RWPE1 (cell line): ENCODE measurements around the gene TUFT1.
"Not testable (repeated sequence)": the region's sequence is repeated elsewhere in the genome, so short reads cannot be mapped to it uniquely, and the experiment has no call there.

Experiments
- CTCF ChIA-PET: fragments of 350-600 bp; sonication (Branson Sonifier 250); formaldehyde crosslinking; extraction: SDS; loops from one replicate; lab custom pipeline; 2021; lab: Yijun Ruan, JAX
- POLR2A ChIA-PET: fragments of 400-600 bp; formaldehyde crosslinking; extraction: SDS; loops from one replicate; lab custom pipeline; 2020; ENCODE audit warnings: antibody characterized with exemption; ENCODE audit not compliant: low non-redundant PET; lab: Yijun Ruan, JAX
- DNase-seq: peaks from one replicate; pipeline ENCODE4 v3.0.0; 2012; ENCODE audit warnings: low spot score
- H3K27ac ChIP-seq: fragments of 450-650 bp; 2 replicates; pipeline ENCODE4 v1.5.1; 2017
- CTCF ChIP-seq: fragments of 450-650 bp; conservative IDR thresholded peaks from 2 replicates; pipeline ENCODE4 v1.5.1; 2017; ENCODE audit warnings: low read depth, mild to moderate bottlenecking

TUFT1 gene

DNA sequence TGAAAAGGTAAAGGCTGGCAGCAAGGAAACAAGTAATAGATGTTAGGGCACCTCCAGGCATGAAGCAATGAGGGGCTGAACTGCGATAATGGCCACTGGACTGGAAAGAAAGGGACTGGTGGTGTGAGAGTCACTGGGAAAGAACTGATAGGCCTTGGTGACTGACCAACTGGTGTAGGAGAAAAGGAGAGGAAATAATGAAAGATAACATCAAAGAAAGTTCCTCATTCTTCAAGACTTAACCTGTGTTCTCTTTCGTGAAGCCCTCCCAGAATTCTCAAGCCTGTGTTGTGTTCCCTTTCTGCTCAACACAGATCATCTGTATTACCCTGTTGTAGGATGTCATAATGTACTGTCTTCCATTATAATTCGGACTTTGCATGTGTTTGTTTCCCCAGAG is 50.9 kb downstream of the TUFT1 start:
- ChIA-PET CTCF (no interaction called here), POLR2A (no interaction called here)
- H3K27ac ChIP-seq: no peak overlapping the region
- TF ChIP-seq CTCF: no peak
- DNase-seq: no peak

DNA sequence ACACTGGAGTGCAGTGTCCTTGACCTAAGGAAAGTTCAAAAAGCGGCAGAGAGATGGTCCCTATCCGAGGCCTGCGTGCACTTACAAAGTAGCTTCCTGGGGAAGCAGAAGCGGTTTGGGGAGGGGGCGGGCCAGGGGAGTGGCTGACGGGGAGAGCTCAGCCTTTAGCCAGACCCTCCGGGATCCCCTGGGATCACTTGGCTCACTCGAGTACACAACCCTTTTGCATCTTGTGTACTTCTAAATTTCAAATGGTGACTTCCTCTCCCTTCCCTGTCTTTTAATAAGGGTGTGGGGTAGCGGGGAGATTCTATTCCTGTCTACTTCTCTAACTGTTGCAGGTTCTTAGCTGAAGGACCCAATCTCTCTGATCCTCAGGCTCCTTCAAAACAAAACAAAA is 53.6 kb downstream of the TUFT1 start:
- H3K27ac ChIP-seq: no peak overlapping the region
- DNase-seq: no peak
- TF ChIP-seq CTCF: no peak
- POLR2A ChIA-PET: no interaction called here
- CTCF ChIA-PET: interaction anchor here (0.5 to 2.0 kb wide), 21 partner anchors 8 to 288 kb away, joined by 3 to 8 read pairs (median 4); partner anchors contain the start of gene SNX27

- TF ChIP-seq CTCF: peak; percentile 96
- POLR2A ChIA-PET: no interaction called here
- no peak overlapping the region for H3K27ac ChIP-seq
- CTCF ChIA-PET: interaction anchor here (0.6 to 2.0 kb wide), 18 partner anchors 9 to 288 kb away, joined by 3 to 8 read pairs (median 4); partner anchors contain the start of gene SNX27
- DNase-seq: peak; percentile 74
Measured at GRCh38 chr1:151594143-151594625, 54.1 kb downstream of the TUFT1 start.

- CTCF ChIA-PET: interaction anchor here (0.5 to 1.6 kb wide), 5 partner anchors 13 to 285 kb away, joined by 3 to 8 read pairs (median 4); no protein-coding TSS in a partner anchor
- no peak overlapping the region for H3K27ac ChIP-seq
- POLR2A ChIA-PET: interaction anchor here (0.6 kb wide), 1 partner anchor 344 kb away, joined by 3 read pairs; no protein-coding TSS in a partner anchor
- peak; percentile 54 for DNase-seq
- TF ChIP-seq CTCF: no peak
Measured at GRCh38 chr1:151596166-151596953, 56.3 kb downstream of the TUFT1 start.

DNA sequence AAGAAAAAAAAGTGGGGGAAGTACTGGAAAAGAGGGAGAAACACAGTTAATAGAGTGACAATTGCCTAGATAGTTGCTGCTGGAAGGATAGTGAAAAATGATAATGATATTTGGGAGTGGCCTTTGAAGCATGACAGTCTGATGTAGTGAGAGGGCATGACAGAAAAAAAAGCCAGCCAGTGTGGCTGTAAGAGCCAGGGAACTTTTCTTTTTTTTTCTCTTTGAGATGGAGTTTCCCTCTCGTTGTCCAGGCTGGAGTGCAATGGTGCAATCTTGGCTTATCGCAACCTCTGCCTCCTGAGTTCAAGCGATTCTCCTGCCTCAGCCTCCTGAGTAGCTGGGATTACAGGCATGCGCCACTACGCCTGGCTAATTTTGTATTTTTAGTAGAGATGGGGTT is 62.4 kb downstream of the TUFT1 start:
- POLR2A ChIA-PET: not testable (repeated sequence)
- CTCF ChIA-PET: interaction anchor here (0.8 kb wide), 1 partner anchor 137 kb away, joined by 3 read pairs; no protein-coding TSS in a partner anchor

DNA sequence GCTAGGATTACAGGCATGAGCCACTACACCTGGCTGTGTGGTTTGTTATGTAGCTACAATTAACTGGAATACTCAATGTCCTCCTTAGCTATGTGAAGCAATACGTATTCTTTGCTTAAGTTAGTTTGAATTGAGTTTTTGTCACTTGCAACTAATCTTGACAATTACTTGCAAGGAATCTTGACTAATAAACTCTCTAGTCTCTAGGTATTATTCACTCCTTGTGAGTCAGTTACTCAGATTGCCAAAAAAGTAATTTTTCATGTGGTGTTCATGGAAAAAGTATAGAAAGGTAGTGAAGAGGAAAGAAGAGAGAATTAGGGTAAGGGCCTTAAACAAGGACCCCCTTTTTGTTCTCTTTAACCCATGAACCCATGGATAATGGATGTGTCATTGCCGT is 64.2 kb downstream of the TUFT1 start:
- CTCF ChIA-PET: interaction anchor here (2.1 kb wide), 1 partner anchor 10 kb away, joined by 8 read pairs; no protein-coding TSS in a partner anchor
- TF ChIP-seq CTCF: no peak
- POLR2A ChIA-PET: no interaction called here
- DNase-seq: no peak
- no peak overlapping the region for H3K27ac ChIP-seq

More for the DNA sequence above, 62.4 kb downstream of the TUFT1 start:
- H3K27ac ChIP-seq, DNase-seq: not testable (repeated sequence)
